T-helper 17 cell (primary cell): ENCODE data around the gene FIBP. TPM values are rescaled to one million over a fixed set of nuclear protein-coding genes. Genes with fewer than 3 reads are reported as not detected.
"Not testable (repeated sequence)": the region's sequence is repeated elsewhere in the genome, so short reads cannot be mapped to it uniquely, and the experiment has no call there.

Source experiments
- ATAC-seq: fragments of 150-1000 bp; cut with Tn5 transposase; 2 replicates; pipeline ENCODE4 v1.10.0; 2021; ENCODE audit warnings: mild to moderate bottlenecking, moderate library complexity
- DNase-seq, 3 donors: peaks; one replicate each; pipeline versions ENCODE4 v3.0.0 to v3.0.0-alpha.2; 2020 to 2021
- H3K9me3 ChIP-seq: one replicate; pipeline ENCODE4 v1.7.0; 2013; ENCODE audit warnings: low read length, mild to moderate bottlenecking; ENCODE audit not compliant: control insufficient read depth, poor library complexity, severe bottlenecking
- H3K27ac Mint-ChIP-seq: one replicate; pipeline ENCODE4 v1.8.0; 2022; ENCODE audit warnings: mild to moderate bottlenecking, moderate library complexity, mixed read lengths
- H3K27me3 Mint-ChIP-seq: one replicate; pipeline ENCODE4 v1.8.0; 2022; ENCODE audit warnings: mixed read lengths
- H3K36me3 Mint-ChIP-seq: one replicate; pipeline ENCODE4 v1.8.0; 2022; ENCODE audit warnings: low read depth, mixed read lengths
- H3K4me1 Mint-ChIP-seq: one replicate; pipeline ENCODE4 v1.8.0; 2022; ENCODE audit warnings: mild to moderate bottlenecking, mixed read lengths
- H3K4me3 Mint-ChIP-seq: one replicate; pipeline ENCODE4 v1.8.0; 2022; ENCODE audit warnings: mild to moderate bottlenecking, moderate library complexity, mixed read lengths
- total RNA-seq, 4 donors: library from RNA in 2 of 4; stranded (reverse) in 2 of 4; gene quantifications; one replicate each; pipeline ENCODE4 v1.2.3 and lab custom pipeline; 2022 to 2026

The FIBP gene
- total RNA-seq, 2 donors from 2014 or later = 27.7 to 30.4 TPM

DNA sequence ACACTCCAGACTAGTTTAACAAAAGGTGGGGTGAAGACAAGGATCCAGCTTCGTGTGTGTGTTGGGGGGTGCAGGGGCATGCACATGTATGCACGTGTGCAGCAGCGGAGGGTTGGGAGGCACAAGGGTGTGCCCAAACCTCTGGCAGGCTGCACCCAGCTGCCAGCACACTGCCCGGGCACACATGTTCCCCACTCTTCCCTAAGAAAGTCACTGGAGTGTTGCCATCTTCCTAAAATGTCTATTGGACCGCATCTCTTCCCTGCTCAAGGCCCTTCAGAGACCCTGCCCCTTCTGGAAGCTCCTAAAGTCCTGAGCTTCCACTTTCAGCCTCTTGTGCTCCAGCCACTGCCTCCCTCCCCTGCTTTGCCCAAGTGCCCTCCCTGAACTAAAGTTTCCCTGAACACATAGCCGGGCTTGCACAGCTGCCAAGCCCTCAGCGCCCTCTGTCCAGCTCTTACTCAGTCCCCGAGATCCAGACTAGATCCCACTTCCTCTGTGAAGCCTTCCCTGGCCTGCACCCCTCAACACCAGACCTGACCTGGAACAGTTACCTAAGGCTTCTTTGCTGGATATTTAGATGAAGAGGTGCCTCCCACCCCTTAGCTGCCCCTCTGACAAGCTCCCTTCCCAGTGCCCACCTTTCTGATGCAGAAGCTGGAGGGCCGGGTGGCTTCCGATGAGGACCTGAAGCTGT is 36.3 kb downstream of the FIBP start:
- Mint-ChIP-seq H3K27me3 (no peaks in the 10 kb centered on the region), H3K27ac (peak overlapping the region; percentile 24), H3K4me3 (no peak overlapping the region), H3K36me3 (peaks cover 3% of the 10 kb centered on the region), H3K4me1 (peaks cover 28% of the 10 kb centered on the region)
- H3K9me3 ChIP-seq = no peaks in the 10 kb centered on the region
- no peak for DNase-seq
- ATAC-seq = no peak

DNA sequence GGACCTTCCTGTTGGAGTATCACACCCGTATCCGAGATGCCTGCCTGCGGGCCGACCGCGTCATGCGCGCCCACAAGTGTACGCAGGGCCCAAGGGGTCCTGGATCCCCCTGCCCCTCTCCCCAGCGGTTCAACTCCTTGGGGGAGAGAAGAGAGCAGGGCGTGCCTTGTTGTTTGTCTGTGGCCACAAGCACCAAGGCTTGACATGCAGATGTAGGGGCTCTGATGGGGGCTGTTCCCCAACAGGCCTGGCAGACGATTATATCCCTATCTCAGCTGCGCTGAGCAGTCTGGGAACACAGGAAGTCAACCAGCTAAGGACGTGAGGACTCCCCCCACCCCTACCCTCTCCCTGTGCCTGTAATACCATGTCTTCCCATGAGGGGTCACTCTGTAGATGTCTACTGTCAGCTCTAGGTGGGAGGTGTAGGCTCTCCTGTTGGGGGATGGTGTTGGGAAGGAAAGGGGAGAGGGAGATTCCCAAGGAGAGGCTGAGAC is 37.1 kb downstream of the FIBP start:
- Mint-ChIP-seq H3K27me3 (no peaks in the 10 kb centered on the region), H3K36me3 (peaks cover 3% of the 10 kb centered on the region), H3K4me3 (no peak overlapping the region), H3K27ac (no peak overlapping the region), H3K4me1 (peaks cover 20% of the 10 kb centered on the region)
- no peak for DNase-seq
- ATAC-seq = no peak
- no peaks in the 10 kb centered on the region for H3K9me3 ChIP-seq

DNA sequence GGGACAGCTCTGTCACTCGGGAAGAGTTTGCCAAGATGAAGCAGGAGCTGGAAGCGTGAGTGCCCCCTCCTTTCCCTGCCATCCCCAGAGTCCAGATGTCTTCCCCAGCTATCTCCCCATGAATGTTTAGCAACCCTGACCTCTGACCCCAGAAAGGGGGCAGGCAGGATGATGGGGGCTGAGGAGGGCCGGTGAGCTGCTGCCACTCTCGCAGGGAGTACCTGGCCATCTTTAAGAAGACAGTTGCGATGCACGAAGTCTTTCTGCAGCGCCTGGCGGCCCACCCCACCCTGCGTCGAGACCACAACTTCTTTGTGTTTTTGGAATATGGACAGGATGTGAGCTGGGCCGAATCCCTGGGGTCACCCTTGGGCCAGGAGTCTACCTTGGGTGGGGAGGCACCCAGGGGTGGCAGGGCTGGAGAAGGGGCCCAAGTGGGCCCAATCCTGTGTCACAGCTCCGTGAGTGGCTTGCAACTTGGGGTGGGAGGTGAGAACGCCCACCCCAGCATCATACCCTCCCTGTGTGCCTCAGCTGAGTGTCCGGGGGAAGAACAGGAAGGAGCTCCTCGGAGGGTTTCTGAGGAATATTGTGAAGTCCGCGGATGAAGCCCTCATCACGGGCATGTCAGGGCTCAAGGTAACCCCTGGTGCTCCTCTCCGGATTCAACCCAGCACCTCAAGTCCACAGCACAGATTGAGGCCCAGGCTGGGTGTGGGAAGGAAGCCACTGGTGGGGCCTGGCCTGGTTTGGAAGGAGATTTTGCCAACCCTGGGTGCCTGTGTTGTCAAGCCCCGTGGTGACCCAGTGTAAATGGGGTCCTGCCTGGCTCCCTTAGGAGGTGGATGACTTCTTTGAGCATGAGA is 37.8 kb downstream of the FIBP start:
- H3K27me3 Mint-ChIP-seq = no peaks in the 10 kb centered on the region
- no peak overlapping the region for H3K4me3 Mint-ChIP-seq
- DNase-seq (peak in 1 of 3 donors; percentile 7), ATAC-seq (no peak)
- H3K27ac Mint-ChIP-seq = peak overlapping the region; percentile 68
- H3K9me3 ChIP-seq = no peaks in the 10 kb centered on the region
- H3K4me1 Mint-ChIP-seq = peaks cover 17% of the 10 kb centered on the region
- H3K36me3 Mint-ChIP-seq = peaks cover 3% of the 10 kb centered on the region

DNA sequence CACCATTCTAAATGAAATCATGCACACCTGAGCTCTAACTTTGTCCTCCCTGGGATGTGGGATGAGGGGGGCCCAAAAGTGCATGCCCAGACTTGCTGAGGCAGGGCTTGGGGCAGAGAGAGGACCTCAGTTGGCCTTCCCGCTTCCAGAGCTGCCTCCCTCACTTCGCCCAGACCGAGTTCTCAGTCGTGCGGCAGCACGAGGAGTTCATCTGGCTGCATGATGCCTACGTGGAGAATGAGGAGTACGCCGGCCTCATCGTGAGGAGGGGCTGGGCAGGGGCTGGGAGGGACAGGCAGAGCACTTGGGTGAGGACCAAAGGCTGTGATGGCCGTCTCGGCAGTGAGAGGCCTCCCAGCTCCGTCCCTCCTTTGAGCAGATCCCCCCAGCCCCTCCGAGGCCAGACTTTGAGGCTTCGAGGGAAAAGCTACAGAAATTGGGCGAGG is 38.5 kb downstream of the FIBP start:
- H3K4me3 Mint-ChIP-seq = no peak overlapping the region
- H3K9me3 ChIP-seq = no peaks in the 10 kb centered on the region
- H3K36me3 Mint-ChIP-seq = peaks cover 2% of the 10 kb centered on the region
- no peaks in the 10 kb centered on the region for H3K27me3 Mint-ChIP-seq
- ATAC-seq (no peak), DNase-seq (no peak)
- peaks cover 15% of the 10 kb centered on the region for H3K4me1 Mint-ChIP-seq
- peak overlapping the region; percentile 68 for H3K27ac Mint-ChIP-seq

DNA sequence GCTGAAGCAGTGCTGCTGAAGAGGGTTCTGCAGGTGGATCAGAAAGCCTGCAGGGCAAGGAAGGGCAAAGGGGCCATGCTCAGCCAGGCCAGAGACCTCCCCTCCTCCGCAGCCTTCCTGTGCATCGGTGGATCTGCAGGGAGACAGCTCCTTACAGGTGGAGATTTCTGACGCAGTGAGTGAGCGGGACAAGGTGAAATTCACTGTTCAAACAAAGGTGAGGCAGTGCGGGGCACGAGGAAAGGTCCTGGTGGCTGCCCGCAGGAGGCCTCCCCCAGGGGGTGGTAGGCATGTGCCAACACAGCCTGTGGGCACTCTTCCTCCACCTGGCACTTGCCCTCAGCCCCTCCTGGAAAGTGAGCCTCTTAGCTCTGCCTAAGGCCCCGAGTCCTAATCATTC is 38.9 kb downstream of the FIBP start:
- Mint-ChIP-seq H3K27ac (peak overlapping the region; percentile 68), H3K4me1 (peaks cover 11% of the 10 kb centered on the region), H3K4me3 (no peak overlapping the region), H3K27me3 (no peaks in the 10 kb centered on the region), H3K36me3 (no peaks in the 10 kb centered on the region)
- no peak for ATAC-seq
- no peaks in the 10 kb centered on the region for H3K9me3 ChIP-seq
- no peak for DNase-seq

DNA sequence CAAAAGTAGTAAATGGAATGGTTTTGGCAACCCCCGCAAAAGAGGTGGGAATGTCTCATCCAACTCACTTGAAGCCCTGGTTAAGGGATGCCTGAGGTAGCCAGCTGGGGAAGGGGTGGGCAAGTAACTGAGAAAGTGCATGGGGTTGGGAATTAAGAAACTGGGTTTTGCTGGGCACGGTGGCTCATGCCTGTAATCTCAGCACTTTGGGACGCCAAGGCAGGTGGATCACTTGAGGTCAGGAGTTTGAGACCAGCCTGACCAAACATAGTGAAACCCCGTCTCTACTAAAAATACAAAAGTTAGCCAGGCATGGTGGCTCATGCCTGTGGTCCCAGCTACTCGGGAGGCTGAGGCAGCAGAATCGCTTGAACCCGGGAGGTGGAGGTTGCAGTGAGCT is 39.6 kb downstream of the FIBP start:
- not testable (repeated sequence) for H3K9me3 ChIP-seq, H3K27me3 Mint-ChIP-seq, DNase-seq, H3K4me1 Mint-ChIP-seq, ATAC-seq, H3K36me3 Mint-ChIP-seq, H3K4me3 Mint-ChIP-seq
- peak overlapping the region; percentile 49 for H3K27ac Mint-ChIP-seq

DNA sequence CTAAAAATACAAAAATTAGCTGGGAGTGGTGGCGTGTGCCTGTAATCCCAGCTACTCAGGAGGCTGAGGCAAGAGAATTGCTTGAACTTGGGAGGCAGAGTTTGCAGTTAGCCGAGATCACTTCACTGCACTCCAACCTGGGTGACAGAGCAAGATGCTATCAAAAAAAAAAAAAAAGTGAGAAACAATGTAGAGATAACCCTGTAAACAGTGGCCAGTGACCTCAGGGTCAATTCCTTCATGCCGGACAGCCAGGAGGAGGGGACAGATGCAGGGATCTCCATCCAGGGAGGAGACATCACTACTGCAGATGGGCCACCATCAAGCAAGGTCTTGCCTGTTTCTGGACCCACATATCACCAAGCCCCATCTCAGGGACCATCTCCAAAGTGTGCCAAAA is 40.5 kb downstream of the FIBP start:
- no peak overlapping the region for H3K4me3 Mint-ChIP-seq
- DNase-seq = no peak
- no peak overlapping the region for H3K27ac Mint-ChIP-seq
- peaks cover 5% of the 10 kb centered on the region for H3K4me1 Mint-ChIP-seq
- no peak for ATAC-seq
- H3K36me3 Mint-ChIP-seq = no peaks in the 10 kb centered on the region
- H3K9me3 ChIP-seq = no peaks in the 10 kb centered on the region
- H3K27me3 Mint-ChIP-seq = no peaks in the 10 kb centered on the region

DNA sequence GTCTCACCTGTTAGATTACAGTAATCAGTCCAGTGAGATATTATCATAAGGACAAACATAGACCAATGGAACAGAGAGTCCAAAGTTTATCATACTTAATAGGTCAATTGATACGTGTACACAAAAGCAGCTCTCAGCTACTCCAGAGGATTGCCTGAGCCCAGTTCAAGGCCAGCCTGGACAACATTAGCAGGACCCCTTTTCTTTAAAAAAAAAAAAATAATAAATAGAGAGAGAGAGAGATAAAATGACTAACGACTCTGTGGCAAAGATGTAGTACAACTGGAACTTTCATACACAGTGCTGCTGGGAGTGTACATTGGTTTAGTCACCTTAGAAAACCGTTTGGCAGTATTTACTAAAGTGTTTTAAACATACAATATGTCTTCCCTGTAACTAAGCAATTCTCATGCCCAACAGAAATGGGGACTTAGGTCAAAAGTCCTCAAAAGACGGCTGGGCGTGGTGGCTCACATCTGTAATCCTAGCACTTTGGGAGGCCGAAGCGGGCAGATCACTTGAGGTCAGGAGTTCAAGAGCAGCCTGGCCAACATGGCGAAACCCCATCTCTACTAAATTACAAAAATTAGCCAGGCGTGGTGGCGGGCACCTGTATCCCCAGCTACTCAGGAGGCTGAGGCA is 43.9 kb downstream of the FIBP start:
- H3K9me3 ChIP-seq = no peaks in the 10 kb centered on the region
- Mint-ChIP-seq H3K4me3 (no peak overlapping the region), H3K4me1 (peaks cover 3% of the 10 kb centered on the region), H3K36me3 (no peaks in the 10 kb centered on the region), H3K27ac (no peak overlapping the region), H3K27me3 (no peaks in the 10 kb centered on the region)
- ATAC-seq (no peak), DNase-seq (no peak)

DNA sequence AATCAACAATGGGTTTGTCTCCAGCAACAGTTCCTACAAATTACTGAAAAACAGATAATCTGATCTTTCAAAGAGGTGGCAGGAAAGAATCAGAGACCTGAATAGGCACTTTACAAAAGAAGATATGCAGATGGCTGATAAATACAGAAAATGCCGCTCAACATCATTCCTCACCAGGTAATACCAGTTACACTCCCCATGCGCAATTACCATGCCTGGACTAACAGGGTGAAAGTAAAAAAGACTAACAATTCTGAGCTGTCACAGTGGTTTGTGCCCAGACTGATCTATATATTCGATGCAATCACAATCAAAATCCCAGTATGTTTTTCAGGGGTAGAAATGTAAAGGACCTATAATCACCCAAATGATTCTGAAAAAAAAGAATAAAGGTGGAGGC is 44.5 kb downstream of the FIBP start:
- no peak overlapping the region for H3K27ac Mint-ChIP-seq
- no peaks in the 10 kb centered on the region for H3K27me3 Mint-ChIP-seq
- H3K9me3 ChIP-seq = no peaks in the 10 kb centered on the region
- DNase-seq (no peak), ATAC-seq (no peak)
- peaks cover 3% of the 10 kb centered on the region for H3K4me1 Mint-ChIP-seq
- no peak overlapping the region for H3K4me3 Mint-ChIP-seq
- H3K36me3 Mint-ChIP-seq = no peaks in the 10 kb centered on the region

DNA sequence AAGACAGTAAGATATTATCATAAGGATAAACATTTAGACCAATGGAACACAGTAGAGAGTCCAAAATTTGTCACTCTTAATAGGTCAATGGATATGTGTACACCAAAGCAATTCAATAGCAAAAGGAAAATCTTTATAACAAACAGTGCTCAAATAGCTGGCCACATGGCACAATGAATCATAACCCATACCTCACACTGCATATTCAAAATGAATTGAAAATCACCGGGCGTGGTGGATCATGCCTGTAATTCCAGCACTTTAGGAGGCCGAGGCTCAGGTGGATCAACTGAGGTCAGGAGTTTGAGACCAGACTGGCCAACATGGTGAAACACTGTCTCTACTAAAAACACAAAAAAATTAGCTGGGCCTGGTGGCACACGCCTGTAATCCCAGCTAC is 46.1 kb downstream of the FIBP start:
- ATAC-seq = no peak

DNA sequence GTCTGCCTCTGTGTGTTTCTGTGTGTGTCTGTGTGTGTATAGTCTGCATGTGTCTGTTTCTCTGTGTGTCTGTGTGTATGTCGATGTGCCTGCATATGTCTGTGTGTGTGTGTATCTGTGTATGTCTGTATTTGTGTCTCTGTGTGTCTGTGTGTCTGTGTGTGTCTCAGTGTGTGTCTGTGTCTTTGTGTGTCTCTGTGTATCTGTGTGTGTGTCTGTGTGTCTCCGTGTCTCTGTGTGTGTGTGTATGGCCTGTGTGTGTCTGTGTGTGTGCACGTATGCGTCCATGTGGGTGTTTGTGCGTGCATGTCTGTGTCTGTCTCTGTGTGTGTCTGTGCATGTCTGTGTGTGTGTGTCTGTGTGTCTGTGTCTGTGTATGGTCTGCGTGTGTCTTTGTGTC is 54.1 kb downstream of the FIBP start:
- H3K4me3 Mint-ChIP-seq = no peak overlapping the region
- H3K27me3 Mint-ChIP-seq = peaks cover 4% of the 10 kb centered on the region
- no peak for DNase-seq
- no peak for ATAC-seq
- peaks cover 11% of the 10 kb centered on the region for H3K4me1 Mint-ChIP-seq
- peaks cover 2% of the 10 kb centered on the region for H3K36me3 Mint-ChIP-seq
- no peak overlapping the region for H3K27ac Mint-ChIP-seq
- no peaks in the 10 kb centered on the region for H3K9me3 ChIP-seq

More for the DNA sequence above, 46.1 kb downstream of the FIBP start:
- DNase-seq = no peak
- Mint-ChIP-seq H3K36me3 (no peaks in the 10 kb centered on the region), H3K27me3 (no peaks in the 10 kb centered on the region), H3K4me3 (no peak overlapping the region), H3K4me1 (no peaks in the 10 kb centered on the region), H3K27ac (no peak overlapping the region)
- H3K9me3 ChIP-seq = no peaks in the 10 kb centered on the region
